Body of pancreas (tissue), 4 donors: ENCODE data around the gene CCDC63.

ENCODE experiments used
- CTCF ChIP-seq, 7 experiments: fragments of 450-650 bp in 4 of 7; fragments of 200-600 bp in 3 of 7; sonication (generic) in 3 of 7; IDR thresholded peaks; one replicate each; pipeline ENCODE4 v1.5.1; 2016 to 2019; ENCODE audit warnings: antibody characterized with exemption in 7 of 7
- POLR2A ChIP-seq, 3 donors: fragments of 450-650 bp; IDR thresholded peaks; one replicate each; pipeline ENCODE4 v1.6.1; 2016; ENCODE audit warnings: antibody characterized with exemption in 3 of 3, mild to moderate bottlenecking in 2 of 3

- TF ChIP-seq CTCF (IDR thresholded peaks at IDR 0.05) (no peak), POLR2A (IDR thresholded peaks at IDR 0.05) (no peak)
Measured at GRCh38 chr12:110850762-110851161, 4.0 kb downstream of the CCDC63 start.
